SK-N-SH treated with all-trans-retinoic acid at 6 μM for 48 hours (cell line): ENCODE results near the gene KIFAP3.

ENCODE experiments used
- BACH2 ChIP-seq: fragments of 250-450 bp; sonication (Bioruptor Pico); IDR thresholded peaks from 2 replicates; pipeline ENCODE4 v1.9.0; 2021; ENCODE audit warnings: mild to moderate bottlenecking, borderline replicate concordance
- PPARA ChIP-seq: fragments of 250-450 bp; sonication (Bioruptor Pico); IDR thresholded peaks from 2 replicates; pipeline ENCODE4 v1.5.0; 2020; ENCODE audit warnings: mild to moderate bottlenecking, borderline replicate concordance
- RARB ChIP-seq: fragments of 250-450 bp; sonication (Bioruptor Pico); IDR thresholded peaks from 2 replicates; pipeline ENCODE4 v1.8.0; 2021; ENCODE audit warnings: mild to moderate bottlenecking, moderate library complexity
- ZC3H10 ChIP-seq: fragments of 250-450 bp; sonication (Bioruptor Pico); IDR thresholded peaks from 2 replicates; pipeline ENCODE4 v1.5.1; 2021; ENCODE audit warnings: mild to moderate bottlenecking, moderate library complexity
- ZFP30 ChIP-seq: fragments of 450-650 bp; formaldehyde crosslinking; IDR thresholded peaks from 2 replicates; pipeline ENCODE4 v1.5.0; 2022; ENCODE audit warnings: mild to moderate bottlenecking, moderate library complexity
- ZNF565 ChIP-seq: fragments of 450-650 bp; formaldehyde crosslinking; conservative IDR thresholded peaks from 2 replicates; pipeline ENCODE4 v1.5.0; 2020; ENCODE audit warnings: low read depth, mild to moderate bottlenecking, moderate library complexity
- ZNF8 ChIP-seq: fragments of 450-650 bp; formaldehyde crosslinking; IDR thresholded peaks from 2 replicates; pipeline ENCODE4 v1.5.0; 2020; ENCODE audit warnings: mild to moderate bottlenecking, moderate library complexity
- TF ChIP-seq, protein P1 (sequence below): fragments of 250-450 bp; sonication (Bioruptor Pico); IDR thresholded peaks from 2 replicates; pipeline ENCODE4 v1.8.0; 2021; ENCODE audit warnings: low read depth, mild to moderate bottlenecking, moderate library complexity, borderline replicate concordance
- TF ChIP-seq, protein P2 (sequence below): fragments of 250-450 bp; sonication (Bioruptor Pico); IDR thresholded peaks from 2 replicates; pipeline ENCODE4 v1.5.1; 2021; ENCODE audit warnings: mild to moderate bottlenecking, moderate library complexity

DNA sequence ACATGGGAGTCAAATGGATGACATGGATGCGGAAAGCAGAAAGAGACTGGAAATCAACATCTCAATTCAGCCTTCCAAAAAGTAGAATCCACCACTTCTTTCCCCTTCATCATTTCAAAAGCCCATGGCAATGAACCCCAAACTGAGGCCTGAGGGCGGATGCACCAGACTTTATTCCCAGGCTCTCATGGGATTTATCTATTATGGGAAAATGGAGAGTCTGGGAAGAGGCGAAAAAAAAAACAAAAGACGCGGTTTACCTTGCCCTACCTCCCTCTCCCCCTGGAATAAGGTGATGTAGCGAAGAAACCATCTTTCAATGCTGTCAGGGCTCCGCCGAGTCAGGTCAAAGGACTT, 624 bp downstream of the KIFAP3 start:
- TF ChIP-seq ZNF565 (CRISPR knock-in tag): no peak
- TF ChIP-seq, protein P1, sequence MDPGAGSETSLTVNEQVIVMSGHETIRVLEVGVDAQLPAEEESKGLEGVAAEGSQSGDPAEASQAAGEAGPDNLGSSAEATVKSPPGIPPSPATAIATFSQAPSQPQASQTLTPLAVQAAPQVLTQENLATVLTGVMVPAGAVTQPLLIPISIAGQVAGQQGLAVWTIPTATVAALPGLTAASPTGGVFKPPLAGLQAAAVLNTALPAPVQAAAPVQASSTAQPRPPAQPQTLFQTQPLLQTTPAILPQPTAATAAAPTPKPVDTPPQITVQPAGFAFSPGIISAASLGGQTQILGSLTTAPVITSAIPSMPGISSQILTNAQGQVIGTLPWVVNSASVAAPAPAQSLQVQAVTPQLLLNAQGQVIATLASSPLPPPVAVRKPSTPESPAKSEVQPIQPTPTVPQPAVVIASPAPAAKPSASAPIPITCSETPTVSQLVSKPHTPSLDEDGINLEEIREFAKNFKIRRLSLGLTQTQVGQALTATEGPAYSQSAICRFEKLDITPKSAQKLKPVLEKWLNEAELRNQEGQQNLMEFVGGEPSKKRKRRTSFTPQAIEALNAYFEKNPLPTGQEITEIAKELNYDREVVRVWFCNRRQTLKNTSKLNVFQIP (CRISPR knock-in tag): no peak
- TF ChIP-seq PPARA (CRISPR knock-in tag): no peak
- TF ChIP-seq ZFP30: no peak
- no peak for TF ChIP-seq RARB
- no peak for TF ChIP-seq ZNF8
- no peak for TF ChIP-seq BACH2 (CRISPR knock-in tag)
- TF ChIP-seq, protein P2, sequence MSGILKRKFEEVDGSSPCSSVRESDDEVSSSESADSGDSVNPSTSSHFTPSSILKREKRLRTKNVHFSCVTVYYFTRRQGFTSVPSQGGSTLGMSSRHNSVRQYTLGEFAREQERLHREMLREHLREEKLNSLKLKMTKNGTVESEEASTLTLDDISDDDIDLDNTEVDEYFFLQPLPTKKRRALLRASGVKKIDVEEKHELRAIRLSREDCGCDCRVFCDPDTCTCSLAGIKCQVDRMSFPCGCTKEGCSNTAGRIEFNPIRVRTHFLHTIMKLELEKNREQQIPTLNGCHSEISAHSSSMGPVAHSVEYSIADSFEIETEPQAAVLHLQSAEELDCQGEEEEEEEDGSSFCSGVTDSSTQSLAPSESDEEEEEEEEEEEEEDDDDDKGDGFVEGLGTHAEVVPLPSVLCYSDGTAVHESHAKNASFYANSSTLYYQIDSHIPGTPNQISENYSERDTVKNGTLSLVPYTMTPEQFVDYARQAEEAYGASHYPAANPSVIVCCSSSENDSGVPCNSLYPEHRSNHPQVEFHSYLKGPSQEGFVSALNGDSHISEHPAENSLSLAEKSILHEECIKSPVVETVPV: no peak
- TF ChIP-seq ZC3H10: no peak
